Mesenchymal stem cell (in vitro differentiated cells and primary cell): Measurements from ENCODE around the gene PRKCZ.

Source experiments
- DNase-seq: peaks from one replicate; pipeline ENCODE4 v3.0.0-alpha.2; 2013
- H2AFZ ChIP-seq: one replicate; pipeline ENCODE4 v1.6.1; 2013; ENCODE audit warnings: low read depth, mild to moderate bottlenecking, control low read depth, inconsistent platforms, low read length, moderate library complexity
- H2AK5ac ChIP-seq: 2 replicates; pipeline ENCODE4 v1.6.1; 2013; ENCODE audit warnings: low read length, moderate library complexity, mild to moderate bottlenecking, inconsistent platforms; ENCODE audit not compliant: severe bottlenecking
- H2BK120ac ChIP-seq: one replicate; pipeline ENCODE4 v1.6.1; 2013; ENCODE audit warnings: low read depth, mild to moderate bottlenecking, inconsistent platforms, low read length, moderate library complexity
- H2BK12ac ChIP-seq, 2 experiments: one replicate each; pipeline ENCODE4 v1.6.1; 2013; ENCODE audit warnings: inconsistent platforms in 2 of 2, low read length in 2 of 2, mild to moderate bottlenecking in 2 of 2, moderate library complexity in 2 of 2, control low read depth in 1 of 2
- H2BK15ac ChIP-seq: one replicate; pipeline ENCODE4 v1.6.1; 2013; ENCODE audit warnings: mild to moderate bottlenecking, low read depth, inconsistent platforms; ENCODE audit not compliant: poor library complexity, severe bottlenecking
- H2BK5ac ChIP-seq: 2 replicates; pipeline ENCODE4 v1.6.1; 2013; ENCODE audit warnings: low read depth, mild to moderate bottlenecking, low read length, control low read depth, inconsistent platforms; ENCODE audit not compliant: poor library complexity, severe bottlenecking
- H3K14ac ChIP-seq, 2 experiments: one replicate each; pipeline ENCODE4 v1.6.1; 2013; ENCODE audit warnings: inconsistent platforms in 2 of 2, low read length in 2 of 2, control low read depth in 1 of 2, mild to moderate bottlenecking in 1 of 2, moderate library complexity in 1 of 2
- H3K18ac ChIP-seq, 2 experiments: one replicate each; pipeline ENCODE4 v1.6.1; 2013; ENCODE audit warnings: inconsistent platforms in 2 of 2, low read length in 2 of 2, control low read depth in 1 of 2, low read depth in 1 of 2, mild to moderate bottlenecking in 1 of 2
- H3K23ac ChIP-seq, 2 experiments: one replicate each; pipeline ENCODE4 v1.6.1; 2013; ENCODE audit warnings: inconsistent platforms in 2 of 2, low read length in 2 of 2, mild to moderate bottlenecking in 2 of 2, moderate library complexity in 2 of 2, control low read depth in 1 of 2
- H3K27ac ChIP-seq: 2 replicates; pipeline ENCODE4 v1.5.1; 2013; ENCODE audit warnings: mild to moderate bottlenecking, moderate library complexity, low read length, control low read depth, inconsistent platforms; ENCODE audit not compliant: poor library complexity, severe bottlenecking
- H3K27me3 ChIP-seq, 2 experiments: 2 replicates each; pipeline versions ENCODE4 v1.6.1 to v1.7.0; 2013; ENCODE audit warnings: low read length in 2 of 2, mild to moderate bottlenecking in 2 of 2, moderate library complexity in 2 of 2, control low read depth in 1 of 2, inconsistent platforms in 1 of 2; ENCODE audit not compliant: control insufficient read depth in 1 of 2, insufficient read depth in 1 of 2
- H3K36me3 ChIP-seq, 2 experiments: 2 replicates each; pipeline versions ENCODE4 v1.6.1 to v1.7.0; 2013; ENCODE audit warnings: low read length in 2 of 2, control low read depth in 1 of 2, inconsistent platforms in 1 of 2, low read depth in 1 of 2, mild to moderate bottlenecking in 1 of 2; ENCODE audit not compliant: insufficient read depth in 2 of 2, control insufficient read depth in 1 of 2
- H3K4ac ChIP-seq, 2 experiments: one replicate each; pipeline ENCODE4 v1.6.1; 2013; ENCODE audit warnings: inconsistent platforms in 2 of 2, low read length in 2 of 2, mild to moderate bottlenecking in 2 of 2, moderate library complexity in 2 of 2, control low read depth in 1 of 2, low read depth in 1 of 2
- H3K4me1 ChIP-seq: 2 replicates; pipeline ENCODE4 v1.6.1; 2013; ENCODE audit warnings: low read depth, low read length, control low read depth; ENCODE audit not compliant: control insufficient read depth, insufficient read depth
- H3K4me2 ChIP-seq: 2 replicates; pipeline ENCODE4 v1.6.1; 2013; ENCODE audit warnings: low read length, mild to moderate bottlenecking, inconsistent platforms; ENCODE audit not compliant: poor library complexity, severe bottlenecking
- H3K4me3 ChIP-seq, 2 experiments: 2 replicates each; pipeline versions ENCODE4 v1.5.1 to v1.7.0; 2013; ENCODE audit warnings: low read length in 2 of 2, mild to moderate bottlenecking in 2 of 2, control low read depth in 1 of 2, low read depth in 1 of 2; ENCODE audit not compliant: insufficient read depth in 1 of 2
- H3K79me1 ChIP-seq: replicated peaks from 2 replicates; pipeline ENCODE4 v1.6.1; 2013; ENCODE audit warnings: mild to moderate bottlenecking, control low read depth, low read length, inconsistent platforms; ENCODE audit not compliant: poor library complexity, severe bottlenecking
- H3K9ac ChIP-seq: 2 replicates; pipeline ENCODE4 v1.7.0; 2013; ENCODE audit warnings: mild to moderate bottlenecking, low read length, moderate library complexity
- H3K9me3 ChIP-seq: 2 replicates; pipeline ENCODE4 v1.7.0; 2013; ENCODE audit warnings: mild to moderate bottlenecking, low read length; ENCODE audit not compliant: control insufficient read depth
- H4K8ac ChIP-seq: one replicate; pipeline ENCODE4 v1.6.1; 2013; ENCODE audit warnings: inconsistent platforms, mild to moderate bottlenecking, low read length, moderate library complexity
- H4K91ac ChIP-seq: one replicate; pipeline ENCODE4 v1.6.1; 2013; ENCODE audit warnings: mild to moderate bottlenecking, low read length, inconsistent platforms
- WGBS: methylation state at CpG from one replicate; pipeline ENCODE4 v1.1.7; 2013; ENCODE audit warnings: mixed read lengths; 5-methylcytosine and 5-hydroxymethylcytosine counted together

The PRKCZ gene

GRCh38 chr1:2019571-2020309, 30.5 kb upstream of the PRKCZ start:
- no peak overlapping the region for H2AFZ ChIP-seq
- H3K14ac ChIP-seq, result no peak overlapping the region
- H3K79me1 ChIP-seq, result no peaks in the 10 kb centered on the region
- H2BK15ac ChIP-seq, result no peak overlapping the region
- no peak for DNase-seq
- H3K9me3 ChIP-seq, result no peaks in the 10 kb centered on the region
- H3K4me2 ChIP-seq, result peak overlapping the region; percentile 54
- 20% methylated on average over 59 of the region's 61 CpGs for WGBS
- H3K4ac ChIP-seq, result no peak overlapping the region
- no peak overlapping the region for H2AK5ac ChIP-seq
- H4K91ac ChIP-seq, result no peak overlapping the region
- no peak overlapping the region for H2BK5ac ChIP-seq
- H3K4me3 ChIP-seq, result no peak overlapping the region
- H3K9ac ChIP-seq, result no peak overlapping the region
- no peaks in the 10 kb centered on the region for H3K36me3 ChIP-seq
- H4K8ac ChIP-seq, result no peak overlapping the region
- H3K23ac ChIP-seq, result no peak overlapping the region
- H3K27ac ChIP-seq, result no peak overlapping the region
- no peak overlapping the region for H3K18ac ChIP-seq
- H2BK12ac ChIP-seq, result no peak overlapping the region
- peaks cover 86 to 92% of the 10 kb centered on the region in 2 experiments for H3K27me3 ChIP-seq
- peaks cover 3% of the 10 kb centered on the region for H3K4me1 ChIP-seq
- H2BK120ac ChIP-seq, result no peak overlapping the region

- Histone ChIP-seq H2BK12ac (no peak overlapping the region), H4K91ac (no peak overlapping the region), H4K8ac (no peak overlapping the region), H2BK120ac (no peak overlapping the region), H3K9me3 (no peaks in the 10 kb centered on the region), H2AK5ac (no peak overlapping the region), H3K9ac (no peak overlapping the region), H3K4me1 (peaks cover 3% of the 10 kb centered on the region), H3K4me2 (no peak overlapping the region), H3K79me1 (no peaks in the 10 kb centered on the region), H2BK5ac (no peak overlapping the region), H3K4me3 (no peak overlapping the region), H3K27me3 (peaks cover 81 to 92% of the 10 kb centered on the region in 2 experiments), H2BK15ac (no peak overlapping the region), H3K27ac (no peak overlapping the region), H3K23ac (no peak overlapping the region), H3K18ac (no peak overlapping the region), H3K4ac (no peak overlapping the region), H3K36me3 (no peaks in the 10 kb centered on the region), H2AFZ (no peak overlapping the region), H3K14ac (no peak overlapping the region)
- 94% methylated on average over 11 of the region's 11 CpGs for WGBS
- DNase-seq, result no peak
Measured at GRCh38 chr1:2020310-2020655, 29.9 kb upstream of the PRKCZ start.

- WGBS, result 91% methylated on average over 25 of the region's 25 CpGs
- H2BK15ac ChIP-seq, result no peak overlapping the region
- no peaks in the 10 kb centered on the region for H3K9me3 ChIP-seq
- H3K4ac ChIP-seq, result no peak overlapping the region
- H3K14ac ChIP-seq, result no peak overlapping the region
- H3K18ac ChIP-seq, result no peak overlapping the region
- H3K27me3 ChIP-seq, result peaks cover 71 to 90% of the 10 kb centered on the region in 2 experiments
- no peak overlapping the region for H2AFZ ChIP-seq
- no peak overlapping the region for H4K8ac ChIP-seq
- no peak overlapping the region for H3K4me3 ChIP-seq
- no peak overlapping the region for H3K4me2 ChIP-seq
- no peak overlapping the region for H2AK5ac ChIP-seq
- H2BK12ac ChIP-seq, result no peak overlapping the region
- no peak overlapping the region for H4K91ac ChIP-seq
- no peaks in the 10 kb centered on the region for H3K36me3 ChIP-seq
- peaks cover 3% of the 10 kb centered on the region for H3K4me1 ChIP-seq
- H3K9ac ChIP-seq, result no peak overlapping the region
- H2BK5ac ChIP-seq, result no peak overlapping the region
- no peak overlapping the region for H2BK120ac ChIP-seq
- H3K79me1 ChIP-seq, result no peaks in the 10 kb centered on the region
- DNase-seq, result no peak
- no peak overlapping the region for H3K23ac ChIP-seq
- no peak overlapping the region for H3K27ac ChIP-seq
Measured at GRCh38 chr1:2021550-2021949, 28.7 kb upstream of the PRKCZ start.

GRCh38 chr1:2022063-2022770, 28.0 kb upstream of the PRKCZ start:
- Histone ChIP-seq H3K14ac (no peak overlapping the region), H3K36me3 (no peaks in the 10 kb centered on the region), H3K27me3 (peaks cover 64 to 85% of the 10 kb centered on the region in 2 experiments), H2AFZ (no peak overlapping the region), H3K4me1 (peaks cover 3% of the 10 kb centered on the region), H2BK5ac (no peak overlapping the region), H3K79me1 (no peaks in the 10 kb centered on the region), H3K4ac (no peak overlapping the region), H4K8ac (no peak overlapping the region), H2BK12ac (no peak overlapping the region), H3K9ac (no peak overlapping the region), H3K4me3 (no peak overlapping the region), H3K4me2 (no peak overlapping the region), H2AK5ac (no peak overlapping the region), H3K9me3 (no peaks in the 10 kb centered on the region), H4K91ac (no peak overlapping the region), H3K18ac (no peak overlapping the region), H3K23ac (no peak overlapping the region), H2BK15ac (no peak overlapping the region), H2BK120ac (no peak overlapping the region), H3K27ac (no peak overlapping the region)
- WGBS, result 86% methylated on average over 21 of the region's 21 CpGs
- no peak for DNase-seq
